ENCODE results near the gene SLC5A12.

The SLC5A12 gene

GRCh38 chr11:26700574-26701235 lies 21.2 kb downstream of the SLC5A12 start:
- no peak overlapping the region for H3K4me2 ChIP-seq (ENCODE audit: insufficient read depth, low read length, poor library complexity, severe bottlenecking)
- no peak overlapping the region for H3K27ac ChIP-seq (replicated peaks; ENCODE audit: low read length)
- no peak overlapping the region for H3K9ac ChIP-seq (ENCODE audit: low read depth, low read length, poor library complexity)
- H2BK12ac ChIP-seq (ENCODE audit: low read length) = no peak overlapping the region
- no CpG with 5 or more reads among the region's 3 CpGs for WGBS, 2 donors (ENCODE audit: extremely low coverage in 2 of 2, insufficient read length in 2 of 2, insufficient replicate concordance in 1 of 2)
- H2BK15ac ChIP-seq (ENCODE audit: low read length) = no peak overlapping the region
- H3K27me3 ChIP-seq (ENCODE audit: control insufficient read depth in 3 of 3, insufficient read depth in 3 of 3, low read depth in 1 of 3, low read length in 3 of 3) = no peaks in the 10 kb centered on the region
- no peak overlapping the region for H3K18ac ChIP-seq (ENCODE audit: low read length)
- no peak overlapping the region for H3K14ac ChIP-seq (ENCODE audit: low read length)
- no peak overlapping the region for H3K4ac ChIP-seq (ENCODE audit: low read length)
- H2BK120ac ChIP-seq (ENCODE audit: low read depth, low read length) = no peak overlapping the region
- no peaks in the 10 kb centered on the region for H3K79me1 ChIP-seq (ENCODE audit: low read depth, low read length)
- no peak overlapping the region for H2AFZ ChIP-seq (ENCODE audit: low read length)
- no peak overlapping the region for H2BK5ac ChIP-seq (ENCODE audit: low read length)
- H4K8ac ChIP-seq (ENCODE audit: low read depth, low read length) = no peak overlapping the region
- no peaks in the 10 kb centered on the region for H3K36me3 ChIP-seq (replicated peaks in 1 of 2; ENCODE audit: control insufficient read depth in 2 of 2, insufficient read depth in 2 of 2, low read length in 2 of 2)
- H4K91ac ChIP-seq (ENCODE audit: low read depth, low read length, poor library complexity) = no peak overlapping the region
- H2AK5ac ChIP-seq (ENCODE audit: low read depth, low read length) = no peak overlapping the region
- no peak for DNase-seq (ENCODE audit: low spot score)
- no peaks in the 10 kb centered on the region for H3K9me3 ChIP-seq (replicated peaks in 1 of 2; ENCODE audit: control insufficient read depth in 2 of 2, insufficient read depth in 1 of 2, low read depth in 1 of 2, low read length in 2 of 2)
- no peaks in the 10 kb centered on the region for H3K4me1 ChIP-seq (ENCODE audit: control insufficient read depth in 2 of 2, insufficient read depth in 1 of 2, low read depth in 1 of 2, low read length in 2 of 2)
- no peak overlapping the region for H3K4me3 ChIP-seq (ENCODE audit: low read length in 2 of 2)
- H3K23ac ChIP-seq (ENCODE audit: low read depth, low read length, poor library complexity) = no peak overlapping the region

- Histone ChIP-seq H3K27me3 (ENCODE audit: control insufficient read depth in 3 of 3, insufficient read depth in 3 of 3, low read depth in 1 of 3, low read length in 3 of 3) (no peaks in the 10 kb centered on the region), H2BK5ac (ENCODE audit: low read length) (no peak overlapping the region), H2BK12ac (ENCODE audit: low read length) (no peak overlapping the region), H3K14ac (ENCODE audit: low read length) (no peak overlapping the region), H4K8ac (ENCODE audit: low read depth, low read length) (no peak overlapping the region), H3K18ac (ENCODE audit: low read length) (no peak overlapping the region), H3K36me3 (replicated peaks in 1 of 2; ENCODE audit: control insufficient read depth in 2 of 2, insufficient read depth in 2 of 2, low read length in 2 of 2) (no peaks in the 10 kb centered on the region), H2BK120ac (ENCODE audit: low read depth, low read length) (no peak overlapping the region), H3K4ac (ENCODE audit: low read length) (no peak overlapping the region), H3K9me3 (replicated peaks in 1 of 2; ENCODE audit: control insufficient read depth in 2 of 2, insufficient read depth in 1 of 2, low read depth in 1 of 2, low read length in 2 of 2) (no peaks in the 10 kb centered on the region), H3K27ac (replicated peaks; ENCODE audit: low read length) (no peak overlapping the region), H3K4me3 (ENCODE audit: low read length in 2 of 2) (no peak overlapping the region), H2BK15ac (ENCODE audit: low read length) (no peak overlapping the region), H3K4me1 (ENCODE audit: control insufficient read depth in 2 of 2, insufficient read depth in 1 of 2, low read depth in 1 of 2, low read length in 2 of 2) (no peaks in the 10 kb centered on the region), H3K23ac (ENCODE audit: low read depth, low read length, poor library complexity) (no peak overlapping the region), H2AK5ac (ENCODE audit: low read depth, low read length) (no peak overlapping the region), H4K91ac (ENCODE audit: low read depth, low read length, poor library complexity) (no peak overlapping the region), H3K4me2 (ENCODE audit: insufficient read depth, low read length, poor library complexity, severe bottlenecking) (no peak overlapping the region), H3K9ac (ENCODE audit: low read depth, low read length, poor library complexity) (no peak overlapping the region), H3K79me1 (ENCODE audit: low read depth, low read length) (no peaks in the 10 kb centered on the region), H2AFZ (ENCODE audit: low read length) (no peak overlapping the region)
- WGBS, 2 donors (ENCODE audit: extremely low coverage in 2 of 2, insufficient read length in 2 of 2, insufficient replicate concordance in 1 of 2) = no CpG with 5 or more reads among the region's 2 CpGs
- DNase-seq (ENCODE audit: low spot score) = no peak
These were observed 23.6 kb downstream of the SLC5A12 start for GRCh38 chr11:26698224-26698623.

- Histone ChIP-seq H2AFZ (ENCODE audit: low read length) (no peak overlapping the region), H3K79me1 (ENCODE audit: low read depth, low read length) (no peaks in the 10 kb centered on the region), H3K14ac (ENCODE audit: low read length) (no peak overlapping the region), H2BK12ac (ENCODE audit: low read length) (no peak overlapping the region), H3K36me3 (replicated peaks in 1 of 2; ENCODE audit: control insufficient read depth in 2 of 2, insufficient read depth in 2 of 2, low read length in 2 of 2) (no peaks in the 10 kb centered on the region), H4K91ac (ENCODE audit: low read depth, low read length, poor library complexity) (no peak overlapping the region), H2BK5ac (ENCODE audit: low read length) (no peak overlapping the region), H3K4me3 (ENCODE audit: low read length in 2 of 2) (no peak overlapping the region), H3K27ac (replicated peaks; ENCODE audit: low read length) (no peak overlapping the region), H3K18ac (ENCODE audit: low read length) (no peak overlapping the region), H3K9me3 (replicated peaks in 1 of 2; ENCODE audit: control insufficient read depth in 2 of 2, insufficient read depth in 1 of 2, low read depth in 1 of 2, low read length in 2 of 2) (no peaks in the 10 kb centered on the region), H3K9ac (ENCODE audit: low read depth, low read length, poor library complexity) (no peak overlapping the region), H3K4me1 (ENCODE audit: control insufficient read depth in 2 of 2, insufficient read depth in 1 of 2, low read depth in 1 of 2, low read length in 2 of 2) (no peaks in the 10 kb centered on the region), H2BK15ac (ENCODE audit: low read length) (no peak overlapping the region), H3K27me3 (ENCODE audit: control insufficient read depth in 3 of 3, insufficient read depth in 3 of 3, low read depth in 1 of 3, low read length in 3 of 3) (no peaks in the 10 kb centered on the region), H3K23ac (ENCODE audit: low read depth, low read length, poor library complexity) (no peak overlapping the region), H2BK120ac (ENCODE audit: low read depth, low read length) (no peak overlapping the region), H2AK5ac (ENCODE audit: low read depth, low read length) (no peak overlapping the region), H4K8ac (ENCODE audit: low read depth, low read length) (no peak overlapping the region), H3K4ac (ENCODE audit: low read length) (no peak overlapping the region), H3K4me2 (ENCODE audit: insufficient read depth, low read length, poor library complexity, severe bottlenecking) (no peak overlapping the region)
- DNase-seq (ENCODE audit: low spot score) = no peak
- no CpG with 5 or more reads among the region's 3 CpGs for WGBS, 2 donors (ENCODE audit: extremely low coverage in 2 of 2, insufficient read length in 2 of 2, insufficient replicate concordance in 1 of 2)
These were observed 25.5 kb downstream of the SLC5A12 start for GRCh38 chr11:26696330-26696729.

- no peaks in the 10 kb centered on the region for H3K79me1 ChIP-seq (ENCODE audit: low read depth, low read length)
- H4K91ac ChIP-seq (ENCODE audit: low read depth, low read length, poor library complexity) = no peak overlapping the region
- no peak overlapping the region for H3K23ac ChIP-seq (ENCODE audit: low read depth, low read length, poor library complexity)
- no peak overlapping the region for H3K14ac ChIP-seq (ENCODE audit: low read length)
- H2BK120ac ChIP-seq (ENCODE audit: low read depth, low read length) = no peak overlapping the region
- H2AK5ac ChIP-seq (ENCODE audit: low read depth, low read length) = no peak overlapping the region
- H3K18ac ChIP-seq (ENCODE audit: low read length) = no peak overlapping the region
- no peak overlapping the region for H4K8ac ChIP-seq (ENCODE audit: low read depth, low read length)
- no peak for DNase-seq (ENCODE audit: low spot score)
- no peak overlapping the region for H3K4me2 ChIP-seq (ENCODE audit: insufficient read depth, low read length, poor library complexity, severe bottlenecking)
- H3K4me3 ChIP-seq (ENCODE audit: low read length in 2 of 2) = no peak overlapping the region
- no peak overlapping the region for H3K27ac ChIP-seq (replicated peaks; ENCODE audit: low read length)
- no peak overlapping the region for H2BK12ac ChIP-seq (ENCODE audit: low read length)
- no peaks in the 10 kb centered on the region for H3K36me3 ChIP-seq (replicated peaks in 1 of 2; ENCODE audit: control insufficient read depth in 2 of 2, insufficient read depth in 2 of 2, low read length in 2 of 2)
- H3K4ac ChIP-seq (ENCODE audit: low read length) = no peak overlapping the region
- no peak overlapping the region for H2BK15ac ChIP-seq (ENCODE audit: low read length)
- no peak overlapping the region for H3K9ac ChIP-seq (ENCODE audit: low read depth, low read length, poor library complexity)
- no peak overlapping the region for H2BK5ac ChIP-seq (ENCODE audit: low read length)
- H3K4me1 ChIP-seq (ENCODE audit: control insufficient read depth in 2 of 2, insufficient read depth in 1 of 2, low read depth in 1 of 2, low read length in 2 of 2) = no peaks in the 10 kb centered on the region
- H3K27me3 ChIP-seq (ENCODE audit: control insufficient read depth in 3 of 3, insufficient read depth in 3 of 3, low read depth in 1 of 3, low read length in 3 of 3) = no peaks in the 10 kb centered on the region
- no CpG with 5 or more reads among the region's 4 CpGs for WGBS, 2 donors (ENCODE audit: extremely low coverage in 2 of 2, insufficient read length in 2 of 2, insufficient replicate concordance in 1 of 2)
- H3K9me3 ChIP-seq (replicated peaks in 1 of 2; ENCODE audit: control insufficient read depth in 2 of 2, insufficient read depth in 1 of 2, low read depth in 1 of 2, low read length in 2 of 2) = no peaks in the 10 kb centered on the region
- no peak overlapping the region for H2AFZ ChIP-seq (ENCODE audit: low read length)
These were observed 33.2 kb downstream of the SLC5A12 start for GRCh38 chr11:26688701-26689100.

Data from neuronal stem cell (in vitro differentiated cells).